H54 (cell line): ENCODE measurements around the gene ENTREP1.
A peak's percentile ranks its signal among the peaks of the same experiment; 100 is the strongest.
"Not testable (repeated sequence)": the region's sequence is repeated elsewhere in the genome, so short reads cannot be mapped to it uniquely, and the experiment has no call there.

Experiments
- DNase-seq: peaks from one replicate; pipeline ENCODE4 v3.0.0; 2011; ENCODE audit warnings: low spot score, mixed read lengths; ENCODE audit not compliant: insufficient read length
- FAIRE-seq: peaks from 3 replicates; lab custom pipeline; 2011; peaks lifted over from hg19 to GRCh38; lab: Jason Lieb, UNC
- POLR2A ChIP-seq: IDR thresholded peaks from 2 replicates; pipeline ENCODE4 v1.6.1; 2011; ENCODE audit warnings: low read depth, mild to moderate bottlenecking, low read length

The ENTREP1 gene, protein sequence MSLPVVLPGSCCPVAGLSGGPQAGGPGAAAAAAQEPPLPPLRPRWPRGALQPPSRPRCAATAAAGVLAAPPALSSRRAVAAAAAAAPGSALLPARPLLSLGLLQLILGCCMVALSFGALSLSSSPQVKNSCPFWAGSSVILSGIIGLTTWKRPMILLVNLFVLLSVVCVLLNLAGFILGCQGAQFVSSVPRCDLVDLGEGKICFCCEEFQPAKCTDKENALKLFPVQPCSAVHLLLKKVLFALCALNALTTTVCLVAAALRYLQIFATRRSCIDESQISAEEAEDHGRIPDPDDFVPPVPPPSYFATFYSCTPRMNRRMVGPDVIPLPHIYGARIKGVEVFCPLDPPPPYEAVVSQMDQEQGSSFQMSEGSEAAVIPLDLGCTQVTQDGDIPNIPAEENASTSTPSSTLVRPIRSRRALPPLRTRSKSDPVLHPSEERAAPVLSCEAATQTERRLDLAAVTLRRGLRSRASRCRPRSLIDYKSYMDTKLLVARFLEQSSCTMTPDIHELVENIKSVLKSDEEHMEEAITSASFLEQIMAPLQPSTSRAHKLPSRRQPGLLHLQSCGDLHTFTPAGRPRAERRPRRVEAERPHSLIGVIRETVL

GRCh38 chr9:69324549-69325401 lies at the start of gene ENTREP1:
ENTREP1 (plus strand) TSS chr9:69325215; CDS start chr9:69325310, 95 bp downstream.
- peak; percentile 95 for DNase-seq
- no peak for FAIRE-seq
- TF ChIP-seq POLR2A: no peak; the same call in none of the 2 replicates

DNA sequence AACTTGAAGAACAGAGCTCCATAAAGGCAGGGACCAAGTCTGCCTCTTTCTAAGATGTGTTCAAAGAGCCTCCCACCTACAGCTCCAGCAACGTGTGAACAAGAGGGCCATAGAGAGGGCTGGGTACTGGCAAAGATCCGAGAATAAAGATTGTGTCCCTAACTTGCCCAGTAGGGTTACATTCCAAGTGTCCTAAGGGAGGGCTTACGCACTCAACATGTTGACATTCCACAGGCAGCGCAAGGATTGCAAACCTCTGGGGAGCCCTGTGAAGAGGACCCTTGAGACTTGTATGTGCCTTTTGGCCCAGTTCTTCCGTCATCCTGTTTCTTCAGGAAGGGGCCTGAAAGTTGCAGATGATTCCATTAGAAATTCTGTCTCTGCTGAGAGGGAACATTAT lies 48.2 kb upstream of the ENTREP1 start:
- no peak for FAIRE-seq
- no peak for TF ChIP-seq POLR2A
- no peak for DNase-seq

- FAIRE-seq: no peak
- no peak for TF ChIP-seq POLR2A
Observed at GRCh38 chr9:69279084-69279731, 45.8 kb upstream of the ENTREP1 start.

DNA sequence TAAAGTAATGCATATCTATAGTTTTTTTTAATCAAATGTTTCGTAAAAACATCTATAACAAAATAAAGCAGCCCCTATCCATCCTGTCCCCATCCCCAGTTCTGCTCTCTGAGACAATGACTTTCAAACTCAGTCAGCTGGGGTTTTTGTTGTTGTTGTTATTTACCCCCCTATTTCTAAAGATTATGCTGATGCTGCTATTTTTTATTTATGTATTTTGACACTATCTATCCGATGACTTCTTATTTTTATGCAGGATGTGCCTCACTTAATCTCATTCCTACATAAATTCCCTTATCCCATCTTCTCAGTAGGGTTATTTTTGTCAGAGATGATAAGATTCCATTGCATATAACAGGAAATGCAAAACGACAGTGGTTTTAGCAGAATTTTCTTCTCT lies 45.3 kb upstream of the ENTREP1 start:
- DNase-seq (no peak), FAIRE-seq (no peak)

More at GRCh38 chr9:69279084-69279731, 45.8 kb upstream of the ENTREP1 start:
- no peak for DNase-seq

DNA sequence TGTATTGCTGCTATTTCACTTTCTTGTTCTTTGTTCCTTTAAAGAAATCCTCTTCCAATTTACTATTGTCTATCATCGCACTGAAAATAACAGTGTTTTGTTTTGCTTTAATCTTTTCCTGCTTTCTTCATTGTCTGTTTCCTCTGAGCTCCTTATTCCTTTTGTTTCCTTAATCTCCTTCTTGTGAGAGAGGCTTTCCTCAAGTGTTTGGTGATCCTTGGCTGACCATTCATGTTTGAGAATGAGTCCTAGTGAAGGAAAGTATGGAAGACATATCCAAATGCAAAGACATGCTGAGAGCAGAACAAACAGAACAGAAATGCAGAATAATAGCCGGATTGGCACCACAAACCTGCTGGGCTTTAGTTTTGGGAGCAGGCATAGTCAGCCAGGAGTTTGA lies 42.0 kb upstream of the ENTREP1 start:
- no peak for TF ChIP-seq POLR2A
- FAIRE-seq: peak; percentile 75
- no peak for DNase-seq

More for the DNA sequence above, 45.3 kb upstream of the ENTREP1 start:
- no peak for TF ChIP-seq POLR2A

GRCh38 chr9:69292078-69292477 lies 32.9 kb upstream of the ENTREP1 start:
- FAIRE-seq (no peak), DNase-seq (no peak)
- TF ChIP-seq POLR2A: no peak

DNA sequence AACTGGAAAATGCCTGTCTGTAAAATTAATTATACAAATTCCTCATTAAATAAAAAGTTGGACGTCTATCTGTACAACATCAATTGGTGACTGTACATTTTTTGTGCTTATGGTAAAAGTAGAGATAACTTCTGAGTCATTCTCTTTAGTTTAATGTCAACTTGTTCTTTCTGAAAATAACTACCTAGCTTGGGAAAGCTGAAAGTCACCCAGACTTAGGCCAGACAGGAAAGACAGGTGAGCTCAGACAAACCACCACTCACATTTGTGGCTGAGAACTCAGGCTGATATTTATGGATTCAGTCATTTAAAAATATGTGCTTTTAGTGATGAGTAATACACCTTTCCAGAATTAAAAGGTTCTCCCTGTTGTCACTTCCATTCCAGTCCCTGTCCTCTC lies 31.9 kb upstream of the ENTREP1 start:
- DNase-seq (no peak), FAIRE-seq (no peak)
- TF ChIP-seq POLR2A: no peak

DNA sequence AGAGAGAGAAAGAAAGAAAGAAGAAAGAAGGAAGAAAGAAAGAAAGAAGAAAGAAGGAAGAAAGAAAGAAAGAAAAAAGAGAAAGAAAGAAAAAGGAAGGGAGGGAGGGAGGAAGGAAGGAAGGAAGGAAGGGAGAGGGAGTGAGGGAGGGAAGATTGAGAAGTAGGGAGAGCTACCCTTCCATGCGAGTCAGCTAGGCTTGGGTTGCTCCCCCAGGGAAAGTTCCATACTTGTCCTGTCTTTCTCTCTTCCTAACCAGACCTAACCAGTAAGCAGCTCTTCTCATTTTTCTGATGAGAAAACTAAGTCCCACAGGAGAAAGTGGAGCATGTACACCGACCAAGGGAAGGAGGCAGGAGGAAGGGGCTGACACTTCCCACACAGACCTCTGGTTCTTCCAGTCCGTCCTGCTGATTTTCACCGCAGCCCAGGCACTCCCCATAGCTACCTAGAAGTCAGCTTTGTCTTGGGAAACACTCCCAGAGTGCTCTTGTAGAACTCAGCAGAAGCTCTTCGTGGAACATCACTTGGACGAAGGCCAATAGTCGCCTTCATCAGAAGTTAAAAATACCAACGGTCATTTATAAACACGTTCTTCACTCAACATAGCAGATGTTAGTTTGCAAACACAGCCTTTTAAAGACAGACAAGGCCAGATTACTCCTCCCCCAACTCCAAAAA lies 29.0 kb upstream of the ENTREP1 start:
- no peak for TF ChIP-seq POLR2A
- FAIRE-seq (no peak), DNase-seq (no peak)

- no peak for TF ChIP-seq POLR2A
- peak; percentile 20 for FAIRE-seq
- no peak for DNase-seq
Observed at GRCh38 chr9:69297300-69297980, 27.6 kb upstream of the ENTREP1 start.

DNA sequence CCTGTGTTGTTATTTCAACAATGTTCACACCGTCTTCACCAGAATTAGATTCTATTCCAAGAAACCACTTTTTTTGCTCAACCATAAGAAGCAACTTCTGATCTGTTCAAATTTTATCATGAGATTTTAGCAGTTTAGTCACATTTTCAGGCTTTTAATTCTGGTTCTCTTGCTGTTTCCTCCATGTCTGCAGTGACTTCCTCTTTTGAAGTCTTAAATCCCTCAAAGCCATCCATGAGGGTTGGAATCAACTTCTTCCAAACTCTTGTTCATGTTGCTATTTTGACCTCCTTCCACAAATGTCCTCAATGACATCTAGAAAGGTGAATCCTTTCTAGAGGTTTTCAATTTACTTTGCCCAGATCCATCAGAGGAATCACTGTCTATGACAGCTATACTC lies 25.7 kb upstream of the ENTREP1 start:
- DNase-seq: no peak
- FAIRE-seq: no peak
- TF ChIP-seq POLR2A: no peak

DNA sequence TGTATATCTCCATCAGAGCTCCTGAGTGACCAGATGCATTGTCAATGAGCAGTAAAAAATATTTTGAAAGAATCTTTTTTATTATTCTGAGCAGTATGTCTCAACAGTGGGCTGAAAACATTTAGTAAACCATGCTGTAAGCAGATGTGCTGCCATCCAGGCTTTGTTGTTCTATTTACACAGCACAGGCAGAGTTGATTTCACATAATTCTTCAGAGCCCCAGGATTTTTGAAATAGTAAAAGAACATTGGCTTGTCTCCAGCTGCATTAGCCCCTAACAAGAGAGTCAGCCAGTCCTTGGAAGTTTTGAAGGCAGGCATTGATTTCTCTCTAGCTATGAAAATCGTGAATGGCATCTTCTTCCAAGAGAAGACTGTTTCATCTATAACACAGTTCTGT lies 25.2 kb upstream of the ENTREP1 start:
- FAIRE-seq: no peak
- no peak for TF ChIP-seq POLR2A
- no peak for DNase-seq

DNA sequence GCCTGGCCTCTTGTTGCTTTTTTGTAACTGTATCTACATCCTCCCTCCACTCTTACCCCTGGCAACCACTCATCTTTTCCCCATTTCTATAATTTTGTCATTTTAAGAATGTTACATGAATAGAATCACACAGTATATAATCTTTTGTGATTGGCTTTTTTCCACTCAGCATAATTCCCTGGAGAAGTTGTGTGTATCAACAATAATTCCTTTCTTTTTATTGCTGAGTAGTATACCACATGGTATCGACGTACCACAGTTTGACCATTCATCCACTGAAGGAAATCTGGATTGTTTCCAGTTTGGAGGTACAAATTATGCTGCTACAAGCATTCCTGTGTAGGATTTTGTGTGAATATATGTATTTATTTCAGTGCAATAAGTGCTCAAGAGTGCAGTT lies 21.7 kb upstream of the ENTREP1 start:
- no peak for TF ChIP-seq POLR2A
- FAIRE-seq: no peak
- DNase-seq: no peak

- not testable (repeated sequence) for DNase-seq, FAIRE-seq
Observed at GRCh38 chr9:69306895-69307445, 18.0 kb upstream of the ENTREP1 start.
